ENCODE results near the gene HAUS8. TPM values are rescaled to one million over a fixed set of nuclear protein-coding genes. Genes with fewer than 3 reads are reported as not detected.

Gene HAUS8
- total and polyA plus RNA-seq, 2 of the 4 experiments (the other 2 are of a cell fraction): 3.4 to 14.2 TPM

GRCh38 chr19:17124025-17124424 lies 48.8 kb upstream of the HAUS8 start:
- no peak overlapping the region for H3K9ac ChIP-seq (ENCODE audit: low read depth, low read length)
- H3K18ac ChIP-seq (ENCODE audit: low read depth, low read length): no peak overlapping the region
- H2AFZ ChIP-seq (replicated peaks; ENCODE audit: low read length, poor library complexity): no peak overlapping the region
- H2BK120ac ChIP-seq (ENCODE audit: low read depth, low read length): no peak overlapping the region
- no peak overlapping the region for H4K8ac ChIP-seq (ENCODE audit: low read depth in 2 of 2, low read length in 2 of 2)
- H2BK5ac ChIP-seq (ENCODE audit: low read depth, low read length, poor library complexity, severe bottlenecking): no peak overlapping the region
- H2BK15ac ChIP-seq (ENCODE audit: low read depth, low read length): no peak overlapping the region
- no peak for TF ChIP-seq MXI1 (IDR thresholded peaks at IDR 0.05; ENCODE audit: borderline replicate concordance, low read depth, low read length)
- no peak for TF ChIP-seq NFE2L2 (IDR thresholded peaks at IDR 0.05; ENCODE audit: low read depth, low read length)
- TF ChIP-seq, protein P1, sequence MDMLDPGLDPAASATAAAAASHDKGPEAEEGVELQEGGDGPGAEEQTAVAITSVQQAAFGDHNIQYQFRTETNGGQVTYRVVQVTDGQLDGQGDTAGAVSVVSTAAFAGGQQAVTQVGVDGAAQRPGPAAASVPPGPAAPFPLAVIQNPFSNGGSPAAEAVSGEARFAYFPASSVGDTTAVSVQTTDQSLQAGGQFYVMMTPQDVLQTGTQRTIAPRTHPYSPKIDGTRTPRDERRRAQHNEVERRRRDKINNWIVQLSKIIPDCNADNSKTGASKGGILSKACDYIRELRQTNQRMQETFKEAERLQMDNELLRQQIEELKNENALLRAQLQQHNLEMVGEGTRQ (IDR thresholded peaks at IDR 0.05; ENCODE audit: low read depth, low read length): no peak
- no peak for TF ChIP-seq CHD1 (IDR thresholded peaks at IDR 0.05; ENCODE audit: low read depth, low read length)
- TF ChIP-seq MAZ (IDR thresholded peaks at IDR 0.05; ENCODE audit: borderline replicate concordance, low read depth, low read length): no peak
- no peak for ATAC-seq (ENCODE audit: low read depth)
- H4K20me1 ChIP-seq (ENCODE audit: insufficient read depth, low read length): peaks cover 63% of the 10 kb centered on the region
- no TSS peak for BruUV-seq (replicated peaks)
- H3K9me3 ChIP-seq (ENCODE audit: control insufficient read depth, insufficient read depth, low read length): no peaks in the 10 kb centered on the region
- ChIA-PET POLR2A (ENCODE audit: unreplicated experiment) (no interaction called here), CTCF (no interaction called here)
- H3K56ac ChIP-seq (ENCODE audit: extremely low read depth, insufficient read depth, low read length): no peak overlapping the region
- H3K23ac ChIP-seq (ENCODE audit: low read depth, low read length): no peak overlapping the region
- DNase-seq: no peak
- dilution Hi-C loops (cut with HindIII; ENCODE audit: low sequenced_read_pairs, unreplicated experiment): no loop called here
- no peak overlapping the region for H4K5ac ChIP-seq (ENCODE audit: low read depth, low read length)
- H3K4me2 ChIP-seq (ENCODE audit: low read depth, low read length): no peak overlapping the region
- H4K91ac ChIP-seq (ENCODE audit: insufficient read depth, low read depth, low read length): no peak overlapping the region
- no peaks in the 10 kb centered on the region for H3K27me3 ChIP-seq (ENCODE audit: control insufficient read depth, insufficient read depth, low read length)
- in situ Hi-C loops (cut with MboI; ENCODE audit: low sequenced_read_pairs): no loop called here
- peaks cover 19% of the 10 kb centered on the region for H3K36me3 ChIP-seq (ENCODE audit: control insufficient read depth, insufficient read depth, low read length)
- peaks cover 11% of the 10 kb centered on the region for H3K4me1 ChIP-seq (ENCODE audit: control insufficient read depth, insufficient read depth, low read length)
- H3K4ac ChIP-seq (ENCODE audit: low read depth, low read length): no peak overlapping the region
- no peak overlapping the region for H3K4me3 ChIP-seq (ENCODE audit: insufficient read depth, low read depth, low read length)
- no CpG with 5 or more reads among the region's 1 CpG for WGBS, 2 experiments (ENCODE audit: extremely low coverage in 2 of 2, insufficient read length in 1 of 2)
- no peak overlapping the region for H2AK5ac ChIP-seq (ENCODE audit: low read depth, low read length)
- peaks cover 7 to 91% of the 10 kb centered on the region in 2 experiments for H3K79me1 ChIP-seq (ENCODE audit: low read depth in 1 of 2, low read length in 2 of 2)
- no peak overlapping the region for H2AK9ac ChIP-seq (replicated peaks; ENCODE audit: low read depth, low read length, poor library complexity)
- H3K9me1 ChIP-seq (ENCODE audit: insufficient read depth, low read length): peaks cover 28% of the 10 kb centered on the region
- no peak overlapping the region for H2BK20ac ChIP-seq (ENCODE audit: low read depth, low read length)
- intact Hi-C loops (cut with micrococcal nuclease): no loop called here
- no peak overlapping the region for H3K27ac ChIP-seq (ENCODE audit: insufficient read depth, low read length)
- H3K14ac ChIP-seq (replicated peaks; ENCODE audit: low read depth, low read length): no peak overlapping the region
